ENCODE data around the gene ALCAM.

DNA sequence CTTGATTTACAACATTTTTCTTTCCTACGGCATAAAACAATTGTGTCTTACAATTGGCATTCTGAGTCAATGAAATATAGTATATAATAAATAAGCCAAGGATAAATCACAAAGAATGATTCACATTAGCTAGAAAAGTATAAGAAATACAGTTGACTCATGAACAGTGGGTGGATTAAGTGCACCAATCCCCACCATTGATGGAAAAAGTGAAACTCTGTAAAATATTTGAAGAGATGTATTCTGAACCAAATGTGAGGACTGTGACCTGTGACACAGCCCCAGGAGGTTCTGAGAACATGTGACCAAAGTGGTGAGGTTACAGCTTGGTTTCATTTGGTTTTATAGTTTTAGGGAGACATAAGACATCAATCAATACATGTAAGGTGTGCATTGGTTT is 227.5 kb downstream of the ALCAM start:
- TF ChIP-seq SUZ12 (IDR thresholded peaks at IDR 0.05; ENCODE audit: extremely low read depth, insufficient read depth, insufficient read length) = no peak
- no peak for TF ChIP-seq YY1 (IDR thresholded peaks at IDR 0.05; ENCODE audit: insufficient read depth, insufficient read length)

All from NT2/D1 (cell line).